ENCODE data around the gene SFTA2. TPM values are rescaled to one million over a fixed set of nuclear protein-coding genes. Genes with fewer than 3 reads are reported as not detected.
"Not testable (repeated sequence)": the region's sequence is repeated elsewhere in the genome, so short reads cannot be mapped to it uniquely, and the experiment has no call there.

Gene SFTA2
- total RNA-seq (2012; rRNA removed) = not detected in 2 replicates

DNA sequence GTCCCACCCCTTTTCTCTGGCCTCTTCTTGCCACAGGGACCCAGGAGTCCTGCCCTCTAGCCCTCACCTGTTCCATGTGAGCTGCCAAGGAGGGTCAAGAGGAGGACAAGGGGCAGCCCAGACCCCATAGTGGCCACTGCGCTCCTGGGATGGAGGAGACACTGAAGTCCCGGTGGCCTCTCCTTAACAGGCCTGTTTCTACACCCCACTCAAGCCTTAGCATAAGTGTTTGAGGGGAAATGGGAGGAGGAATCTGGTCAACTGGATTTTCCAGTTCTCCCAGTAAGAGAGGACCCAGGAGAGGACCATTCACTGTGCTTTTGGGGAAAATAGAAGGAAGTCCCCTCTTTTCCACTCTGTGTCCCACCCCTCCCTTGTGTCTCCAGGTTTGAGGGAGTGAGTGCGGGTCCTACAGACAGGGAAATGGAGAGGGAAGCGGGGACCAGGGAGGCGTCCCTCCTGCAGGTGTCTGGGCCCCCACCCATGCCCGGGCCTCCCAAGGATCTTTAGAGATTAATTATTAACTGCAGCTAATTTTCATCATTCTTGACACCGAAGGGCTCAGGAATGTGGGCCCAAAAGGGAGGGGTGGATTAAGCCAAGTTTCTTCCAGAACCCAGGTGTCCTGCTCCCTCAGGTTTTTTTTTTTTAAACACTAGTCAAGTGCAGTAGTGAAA, at the start of gene SFTA2:
TSS of gene SFTA2 (minus strand) at position 202 of the 677 bp plus-strand sequence. CDS start at position 128, 74 bp downstream.
- Histone ChIP-seq H3K4me3 (ENCODE audit: low read length) (no peak within 1 kb of the TSS), H3K9ac (ENCODE audit: low read depth, low read length) (no peak within 1 kb of the TSS), H3K36me3 (ENCODE audit: insufficient read depth, low read length) (peaks cover 3% of the 10 kb centered on the region), H3K4me1 (ENCODE audit: control insufficient read depth, insufficient read depth, low read length) (peaks cover 2% of the 10 kb centered on the region), H3K9me3 (replicated peaks; ENCODE audit: low read length) (no peaks in the 10 kb centered on the region), H3K27me3 (ENCODE audit: control insufficient read depth, insufficient read depth, low read length) (peaks cover 15% of the 10 kb centered on the region), H3K4me2 (ENCODE audit: low read length) (no peak within 1 kb of the TSS)

DNA sequence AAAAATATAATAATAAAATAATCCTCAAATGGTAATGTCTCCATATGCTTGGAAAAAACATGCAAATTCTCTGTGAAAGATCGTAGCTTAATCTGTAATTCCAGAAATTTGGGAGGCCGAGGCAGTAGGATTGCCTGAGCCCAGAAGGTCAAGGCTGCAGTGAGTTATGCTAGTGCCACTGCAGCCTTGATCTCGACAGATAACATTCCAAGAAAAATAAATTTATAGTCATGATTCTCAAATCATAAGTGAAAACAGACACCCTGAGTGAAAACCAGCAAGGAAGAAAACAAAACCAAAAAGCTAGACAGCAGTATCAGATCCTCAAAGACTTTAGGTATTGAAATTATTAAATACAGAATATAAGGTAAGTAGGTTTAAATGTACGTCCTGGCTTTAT, 47.7 kb upstream of the SFTA2 start:
- Histone ChIP-seq H3K27me3 (ENCODE audit: control insufficient read depth, insufficient read depth, low read length) (peaks cover 31% of the 10 kb centered on the region), H3K9ac (ENCODE audit: low read depth, low read length) (no peak overlapping the region), H3K9me3 (replicated peaks; ENCODE audit: low read length) (no peaks in the 10 kb centered on the region), H3K4me3 (ENCODE audit: low read length) (no peak overlapping the region), H3K36me3 (ENCODE audit: insufficient read depth, low read length) (no peaks in the 10 kb centered on the region), H3K4me1 (ENCODE audit: control insufficient read depth, insufficient read depth, low read length) (peaks cover 8% of the 10 kb centered on the region), H3K4me2 (ENCODE audit: low read length) (no peak overlapping the region)

- peaks cover 30% of the 10 kb centered on the region for H3K27me3 ChIP-seq (ENCODE audit: control insufficient read depth, insufficient read depth, low read length)
- H3K4me1 ChIP-seq (ENCODE audit: control insufficient read depth, insufficient read depth, low read length) = peaks cover 8% of the 10 kb centered on the region
- H3K36me3 ChIP-seq (ENCODE audit: insufficient read depth, low read length) = no peaks in the 10 kb centered on the region
- no peak overlapping the region for H3K4me2 ChIP-seq (ENCODE audit: low read length)
- H3K4me3 ChIP-seq (ENCODE audit: low read length) = no peak overlapping the region
- H3K9me3 ChIP-seq (replicated peaks; ENCODE audit: low read length) = no peaks in the 10 kb centered on the region
- H3K9ac ChIP-seq (ENCODE audit: low read depth, low read length) = no peak overlapping the region
Observed at GRCh38 chr6:30979141-30979540, 47.2 kb upstream of the SFTA2 start.

- H3K27me3 ChIP-seq (ENCODE audit: control insufficient read depth, insufficient read depth, low read length) = peaks cover 41% of the 10 kb centered on the region
- no peaks in the 10 kb centered on the region for H3K9me3 ChIP-seq (replicated peaks; ENCODE audit: low read length)
- no peaks in the 10 kb centered on the region for H3K36me3 ChIP-seq (ENCODE audit: insufficient read depth, low read length)
- H3K4me2 ChIP-seq (ENCODE audit: low read length) = no peak overlapping the region
- H3K4me3 ChIP-seq (ENCODE audit: low read length) = no peak overlapping the region
- H3K9ac ChIP-seq (ENCODE audit: low read depth, low read length) = no peak overlapping the region
- H3K4me1 ChIP-seq (ENCODE audit: control insufficient read depth, insufficient read depth, low read length) = no peaks in the 10 kb centered on the region
Observed at GRCh38 chr6:30974490-30975252, 42.7 kb upstream of the SFTA2 start.

DNA sequence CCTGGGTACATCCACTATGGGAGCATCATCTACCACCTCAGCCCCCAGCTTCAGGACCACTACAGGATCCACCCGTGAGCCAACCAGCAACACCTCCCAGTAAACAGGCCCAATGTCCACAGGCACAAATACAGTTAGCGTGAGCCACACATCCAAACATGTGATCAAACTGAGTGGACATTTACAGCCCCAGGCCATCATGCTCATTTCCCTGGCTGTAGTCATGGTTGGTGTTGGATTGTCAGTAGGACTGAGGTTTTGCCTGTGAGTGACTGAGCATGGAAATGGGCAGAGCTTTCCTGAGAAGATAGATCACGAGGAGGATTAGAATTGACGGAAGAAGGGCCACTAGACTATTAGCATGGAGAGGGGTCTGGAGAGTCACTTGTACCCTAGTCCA, 40.8 kb upstream of the SFTA2 start:
- no peak overlapping the region for H3K4me2 ChIP-seq (ENCODE audit: low read length)
- no peaks in the 10 kb centered on the region for H3K4me1 ChIP-seq (ENCODE audit: control insufficient read depth, insufficient read depth, low read length)
- H3K4me3 ChIP-seq (ENCODE audit: low read length) = no peak overlapping the region
- no peak overlapping the region for H3K9ac ChIP-seq (ENCODE audit: low read depth, low read length)
- no peaks in the 10 kb centered on the region for H3K9me3 ChIP-seq (replicated peaks; ENCODE audit: low read length)
- H3K27me3 ChIP-seq (ENCODE audit: control insufficient read depth, insufficient read depth, low read length) = peaks cover 35% of the 10 kb centered on the region
- H3K36me3 ChIP-seq (ENCODE audit: insufficient read depth, low read length) = no peaks in the 10 kb centered on the region

GRCh38 chr6:30970946-30971345, 39.0 kb upstream of the SFTA2 start:
- no peak overlapping the region for H3K9ac ChIP-seq (ENCODE audit: low read depth, low read length)
- H3K36me3 ChIP-seq (ENCODE audit: insufficient read depth, low read length) = no peaks in the 10 kb centered on the region
- no peaks in the 10 kb centered on the region for H3K4me1 ChIP-seq (ENCODE audit: control insufficient read depth, insufficient read depth, low read length)
- H3K9me3 ChIP-seq (replicated peaks; ENCODE audit: low read length) = no peaks in the 10 kb centered on the region
- no peak overlapping the region for H3K4me2 ChIP-seq (ENCODE audit: low read length)
- H3K4me3 ChIP-seq (ENCODE audit: low read length) = no peak overlapping the region
- peaks cover 35% of the 10 kb centered on the region for H3K27me3 ChIP-seq (ENCODE audit: control insufficient read depth, insufficient read depth, low read length)

DNA sequence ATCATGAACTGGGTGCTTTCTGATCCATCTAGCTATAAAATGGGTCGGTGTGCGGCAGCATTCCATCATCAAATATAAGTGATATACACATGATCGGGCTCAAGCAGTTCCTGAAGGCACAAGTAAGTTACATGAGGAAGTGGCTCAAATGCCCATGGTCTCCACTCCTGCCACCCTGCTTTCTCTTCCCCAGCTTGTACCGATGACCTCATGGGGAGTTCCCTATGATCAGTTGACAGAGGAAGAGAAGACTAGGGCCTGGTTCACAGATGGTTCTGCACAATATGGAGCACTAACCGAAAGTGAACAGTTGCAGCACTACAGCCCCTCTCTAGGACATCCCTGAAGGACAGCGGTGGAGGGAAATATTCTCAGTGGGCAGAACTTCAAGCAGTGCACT, 37.2 kb upstream of the SFTA2 start:
- H3K27me3 ChIP-seq (ENCODE audit: control insufficient read depth, insufficient read depth, low read length) = peaks cover 41% of the 10 kb centered on the region
- not testable (repeated sequence) for H3K9ac ChIP-seq (ENCODE audit: low read depth, low read length); H3K4me1 ChIP-seq (ENCODE audit: control insufficient read depth, insufficient read depth, low read length); H3K4me3 ChIP-seq (ENCODE audit: low read length); H3K4me2 ChIP-seq (ENCODE audit: low read length); H3K9me3 ChIP-seq (replicated peaks; ENCODE audit: low read length); H3K36me3 ChIP-seq (ENCODE audit: insufficient read depth, low read length)

GRCh38 chr6:30966154-30966553, 34.2 kb upstream of the SFTA2 start:
- Histone ChIP-seq H3K9ac (ENCODE audit: low read depth, low read length) (no peak overlapping the region), H3K4me1 (ENCODE audit: control insufficient read depth, insufficient read depth, low read length) (peaks cover 7% of the 10 kb centered on the region), H3K36me3 (ENCODE audit: insufficient read depth, low read length) (no peaks in the 10 kb centered on the region), H3K27me3 (ENCODE audit: control insufficient read depth, insufficient read depth, low read length) (peaks cover 21% of the 10 kb centered on the region), H3K9me3 (replicated peaks; ENCODE audit: low read length) (no peaks in the 10 kb centered on the region), H3K4me2 (ENCODE audit: low read length) (no peak overlapping the region), H3K4me3 (ENCODE audit: low read length) (no peak overlapping the region)

DNA sequence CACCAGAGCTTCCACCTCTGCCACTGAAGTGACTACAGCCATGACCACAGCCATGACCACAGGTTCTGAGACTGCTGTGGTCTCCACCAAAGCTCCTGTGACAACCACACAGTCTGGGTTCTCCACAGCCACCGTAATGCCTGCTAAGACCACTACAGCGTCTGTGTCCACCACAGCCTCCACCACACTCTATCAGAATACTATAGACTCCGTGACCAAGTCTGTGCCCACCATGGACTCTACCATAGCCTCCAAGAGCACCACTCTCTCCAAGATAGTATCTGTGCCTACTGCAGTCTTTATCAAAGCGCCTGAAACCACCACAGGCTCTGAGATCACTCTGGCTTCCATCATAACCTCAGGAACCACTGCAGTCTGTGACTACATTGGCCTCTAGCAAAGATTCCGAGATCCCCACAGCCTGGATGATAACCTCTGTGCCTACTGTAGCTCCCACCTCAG, 33.2 kb upstream of the SFTA2 start:
- Histone ChIP-seq H3K4me1 (ENCODE audit: control insufficient read depth, insufficient read depth, low read length) (peaks cover 7% of the 10 kb centered on the region), H3K27me3 (ENCODE audit: control insufficient read depth, insufficient read depth, low read length) (peaks cover 24% of the 10 kb centered on the region), H3K9me3 (replicated peaks; ENCODE audit: low read length) (no peaks in the 10 kb centered on the region), H3K4me2 (ENCODE audit: low read length) (no peak overlapping the region), H3K9ac (ENCODE audit: low read depth, low read length) (no peak overlapping the region), H3K36me3 (ENCODE audit: insufficient read depth, low read length) (no peaks in the 10 kb centered on the region), H3K4me3 (ENCODE audit: low read length) (no peak overlapping the region)

GRCh38 chr6:30964075-30964474, 32.1 kb upstream of the SFTA2 start:
- H3K9ac ChIP-seq (ENCODE audit: low read depth, low read length) = no peak overlapping the region
- peaks cover 7% of the 10 kb centered on the region for H3K4me1 ChIP-seq (ENCODE audit: control insufficient read depth, insufficient read depth, low read length)
- H3K4me2 ChIP-seq (ENCODE audit: low read length) = no peak overlapping the region
- peaks cover 18% of the 10 kb centered on the region for H3K27me3 ChIP-seq (ENCODE audit: control insufficient read depth, insufficient read depth, low read length)
- no peaks in the 10 kb centered on the region for H3K36me3 ChIP-seq (ENCODE audit: insufficient read depth, low read length)
- no peaks in the 10 kb centered on the region for H3K9me3 ChIP-seq (replicated peaks; ENCODE audit: low read length)
- H3K4me3 ChIP-seq (ENCODE audit: low read length) = no peak overlapping the region

DNA sequence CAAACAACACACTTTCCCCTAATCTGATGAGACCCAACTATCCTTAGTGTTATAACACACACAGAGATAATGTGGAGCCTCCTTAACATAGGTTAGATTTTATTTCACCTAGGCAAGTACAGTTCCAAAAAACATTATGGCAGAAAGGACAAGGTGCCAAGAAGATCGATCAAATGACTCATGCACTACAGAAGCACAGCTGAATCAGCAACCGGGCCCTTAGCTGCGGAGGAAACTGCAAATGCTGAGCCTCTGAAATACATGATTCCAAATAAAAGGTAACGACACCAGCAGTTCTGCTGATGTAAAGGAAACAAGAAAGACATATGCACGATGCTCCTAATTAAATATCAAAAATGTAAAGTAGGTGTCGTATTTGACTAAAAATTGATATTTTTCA, 31.7 kb upstream of the SFTA2 start:
- Histone ChIP-seq H3K27me3 (ENCODE audit: control insufficient read depth, insufficient read depth, low read length) (peaks cover 17% of the 10 kb centered on the region), H3K9ac (ENCODE audit: low read depth, low read length) (no peak overlapping the region), H3K4me1 (ENCODE audit: control insufficient read depth, insufficient read depth, low read length) (peaks cover 7% of the 10 kb centered on the region), H3K4me2 (ENCODE audit: low read length) (no peak overlapping the region), H3K36me3 (ENCODE audit: insufficient read depth, low read length) (no peaks in the 10 kb centered on the region), H3K9me3 (replicated peaks; ENCODE audit: low read length) (no peaks in the 10 kb centered on the region), H3K4me3 (ENCODE audit: low read length) (no peak overlapping the region)

- H3K9ac ChIP-seq (ENCODE audit: low read depth, low read length) = no peak overlapping the region
- no peaks in the 10 kb centered on the region for H3K9me3 ChIP-seq (replicated peaks; ENCODE audit: low read length)
- H3K27me3 ChIP-seq (ENCODE audit: control insufficient read depth, insufficient read depth, low read length) = peaks cover 23% of the 10 kb centered on the region
- no peaks in the 10 kb centered on the region for H3K36me3 ChIP-seq (ENCODE audit: insufficient read depth, low read length)
- H3K4me2 ChIP-seq (ENCODE audit: low read length) = no peak overlapping the region
- H3K4me1 ChIP-seq (ENCODE audit: control insufficient read depth, insufficient read depth, low read length) = peaks cover 7% of the 10 kb centered on the region
- no peak overlapping the region for H3K4me3 ChIP-seq (ENCODE audit: low read length)
Observed at GRCh38 chr6:30962716-30963115, 30.7 kb upstream of the SFTA2 start.
